Stomach (tissue), 9 donors: ENCODE results near the gene EMILIN1. TPM values are rescaled to one million over a fixed set of nuclear protein-coding genes. Genes with fewer than 3 reads are reported as not detected.
A peak's percentile ranks its signal among the peaks of the same experiment; 100 is the strongest.

Experiments used
- DNase-seq, 2 donors: peaks; one replicate each; pipeline versions ENCODE4 v3.0.0 to v3.0.0-alpha.2; 2013 to 2019
- H3K27ac ChIP-seq, 5 donors: fragments of 200-600 bp in 4 of 5; sonication (generic) in 4 of 5; one replicate each; pipeline ENCODE4 v1.5.1; 2013 to 2019; ENCODE audit warnings: mild to moderate bottlenecking in 1 of 5, moderate library complexity in 1 of 5
- H3K27me3 ChIP-seq, 3 donors: fragments of 200-600 bp; sonication (generic); one replicate each; pipeline ENCODE4 v1.5.1; 2017 to 2019; ENCODE audit warnings: mixed run types in 1 of 3
- H3K36me3 ChIP-seq, 4 donors: fragments of 200-600 bp; sonication (generic); 1 replicate in 3 of 4; 2 replicates in 1 of 4; pipeline ENCODE4 v1.5.1; 2016 to 2019
- H3K4me1 ChIP-seq, 4 donors: fragments of 200-600 bp; sonication (generic); one replicate each; pipeline ENCODE4 v1.5.1; 2016 to 2019
- H3K4me3 ChIP-seq, 4 donors: fragments of 200-600 bp; sonication (generic) in 3 of 4; one replicate each; pipeline ENCODE4 v1.5.1; 2016 to 2019; ENCODE audit warnings: mild to moderate bottlenecking in 1 of 4
- H3K9me3 ChIP-seq, 4 donors: fragments of 200-600 bp; sonication (generic); one replicate each; pipeline ENCODE4 v1.5.1; 2016 to 2019
- CTCF ChIP-seq, 7 experiments: fragments of 450-650 bp in 4 of 7; fragments of 200-600 bp in 3 of 7; sonication (generic) in 3 of 7; IDR thresholded peaks; one replicate each; pipeline ENCODE4 v1.5.1; 2016 to 2019; ENCODE audit warnings: antibody characterized with exemption in 7 of 7, control low read depth in 2 of 7, mild to moderate bottlenecking in 1 of 7
- EP300 ChIP-seq: sonication (generic); formaldehyde crosslinking; IDR thresholded peaks from one replicate; pipeline ENCODE4 v1.6.1; 2017; ENCODE audit warnings: antibody characterized with exemption
- POLR2A ChIP-seq, 4 donors: fragments of 450-650 bp; IDR thresholded peaks; one replicate each; pipeline ENCODE4 v1.6.1; 2016; ENCODE audit warnings: antibody characterized with exemption in 4 of 4, control low read depth in 2 of 4, mild to moderate bottlenecking in 1 of 4, moderate library complexity in 1 of 4
- POLR2AphosphoS5 ChIP-seq, 3 donors: sonication (generic); formaldehyde crosslinking; IDR thresholded peaks; one replicate each; pipeline ENCODE4 v1.6.1; 2016; ENCODE audit warnings: antibody characterized with exemption in 3 of 3
- WGBS, 5 donors: extraction: QIAGEN DNeasy Blood & Tissue Kit in 3 of 5; methylation state at CpG; one replicate each; pipeline versions ENCODE4 v1.1.5 to v1.1.7; 2013 to 2018; 5-methylcytosine and 5-hydroxymethylcytosine counted together
- intact Hi-C: fragments of 100-400 bp; cut with DNase I; formaldehyde crosslinking; loops from one replicate; pipeline ENCODE4 v1.15.1; 2023; ENCODE audit warnings: low total_unique reads
- polyA plus RNA-seq, 3 donors: library from polyadenylated mRNA; stranded (reverse); fragments of 200-250 nt; gene quantifications; one replicate each; pipeline ENCODE4 v1.2.3, GENCODE V29; 2013
- total RNA-seq, 5 donors: library from RNA; depleted of rRNA; stranded (reverse); fragments of >200 nt; gene quantifications; one replicate each; pipeline versions ENCODE4 v1.1.0 to v1.2.3, GENCODE V29; 2014 to 2016
- donor health status: healthy with polysubstance abuse.
- donor health status: Bipolar disorder and iron deficiency.
- donor health status: healthy.

EMILIN1 gene
- total and polyA plus RNA-seq, 8 donors: 17.5 to 208 (median 52.1) TPM

- Histone ChIP-seq H3K36me3 (peaks cover 30 to 43% (median 37%) of the 10 kb centered on the region in 4 donors), H3K27me3 (no peaks in the 10 kb centered on the region), H3K9me3 (no peaks in the 10 kb centered on the region), H3K4me3 (peak overlapping the region; percentile 64 to 100 (median 88)), H3K4me1 (peaks cover 10 to 25% (median 20%) of the 10 kb centered on the region in 4 donors), H3K27ac (peak overlapping the region in 4 of 5 donors; percentile 86 to 95 (median 92))
- intact Hi-C loops: no loop called here
- no peak for TF ChIP-seq CTCF (IDR thresholded peaks at IDR 0.05)
- 27 to 36% (median 34%) methylated on average over 14 of the region's 14 CpGs for WGBS, 5 donors
- DNase-seq: no peak
Observed at GRCh38 chr2:27133195-27133875, 54.9 kb downstream of the EMILIN1 start.

- peak; percentile 99 for DNase-seq
- Histone ChIP-seq H3K9me3 (no peaks in the 10 kb centered on the region), H3K27me3 (no peaks in the 10 kb centered on the region), H3K36me3 (peaks cover 30 to 38% (median 37%) of the 10 kb centered on the region in 4 donors), H3K4me1 (peaks cover 10 to 25% (median 20%) of the 10 kb centered on the region in 4 donors), H3K27ac (peak within 1 kb of the TSS; percentile 86 to 95 (median 92)), H3K4me3 (peak within 1 kb of the TSS; percentile 64 to 100 (median 88))
- WGBS, 5 donors: 1% methylated on average over 16 to 86 of the region's 86 CpGs
- TF ChIP-seq CTCF (IDR thresholded peaks at IDR 0.05): no peak
- peak; percentile 91 to 98 (median 95) for TF ChIP-seq POLR2AphosphoS5 (IDR thresholded peaks at IDR 0.05)
- TF ChIP-seq EP300: no peak
- TF ChIP-seq POLR2A (IDR thresholded peaks at IDR 0.05): peak in 1 of 4 donors; percentile 67
- intact Hi-C loops: no loop called here
Observed at GRCh38 chr2:27133905-27134780, 55.7 kb downstream of the EMILIN1 start, which contains the start of gene PREB. TSS of gene PREB (minus strand) at chr2:27134636. CDS start at chr2:27134421, 215 bp downstream.

GRCh38 chr2:27134781-27135477, 56.5 kb downstream of the EMILIN1 start:
- intact Hi-C loops: no loop called here

More at GRCh38 chr2:27134781-27135477, 56.5 kb downstream of the EMILIN1 start:
- DNase-seq: no peak
- 53 to 80% (median 54%) methylated on average over 22 to 33 of the region's 33 CpGs for WGBS, 5 donors
- H3K4me1 ChIP-seq: peaks cover 10 to 25% (median 20%) of the 10 kb centered on the region in 4 donors
- no peaks in the 10 kb centered on the region for H3K27me3 ChIP-seq
- H3K9me3 ChIP-seq: no peaks in the 10 kb centered on the region
- H3K4me3 ChIP-seq: peak overlapping the region; percentile 64 to 100 (median 88)
- H3K36me3 ChIP-seq: peaks cover 24 to 32% (median 29%) of the 10 kb centered on the region in 4 donors
- H3K27ac ChIP-seq: peak overlapping the region; percentile 86 to 95 (median 92)
- no peak for TF ChIP-seq POLR2A (IDR thresholded peaks at IDR 0.05)
- no peak for TF ChIP-seq POLR2AphosphoS5 (IDR thresholded peaks at IDR 0.05)
- no peak for TF ChIP-seq EP300
- TF ChIP-seq CTCF (IDR thresholded peaks at IDR 0.05): no peak
